Activated T-cell treated with anti-CD3 and anti-CD28 coated beads for 1 hour (primary cell): ENCODE results near the gene RCAN2.

Experiments
- DNase-seq: peaks from one replicate; pipeline ENCODE4 v3.0.0-alpha.2; 2020; ENCODE audit warnings: low read depth

The RCAN2 gene

DNA sequence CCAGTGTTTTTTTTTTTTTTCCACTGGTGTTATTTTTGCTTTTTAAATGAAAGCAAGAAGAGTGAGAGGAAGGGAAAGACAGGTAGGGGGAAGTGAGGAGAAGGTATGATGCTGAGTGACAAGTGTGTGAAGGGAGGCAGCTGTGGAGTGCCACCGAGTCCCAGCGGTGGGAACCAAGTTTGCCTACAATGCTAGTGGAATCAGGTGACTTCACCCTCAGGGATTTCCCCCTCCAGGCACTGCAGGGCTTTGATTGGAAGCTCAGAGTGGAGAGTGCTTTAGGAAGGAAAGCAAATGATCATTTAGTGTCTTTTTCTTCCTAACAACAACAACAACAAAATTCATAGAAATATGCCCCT, 200.0 kb downstream of the RCAN2 start:
- DNase-seq, result no peak

DNA sequence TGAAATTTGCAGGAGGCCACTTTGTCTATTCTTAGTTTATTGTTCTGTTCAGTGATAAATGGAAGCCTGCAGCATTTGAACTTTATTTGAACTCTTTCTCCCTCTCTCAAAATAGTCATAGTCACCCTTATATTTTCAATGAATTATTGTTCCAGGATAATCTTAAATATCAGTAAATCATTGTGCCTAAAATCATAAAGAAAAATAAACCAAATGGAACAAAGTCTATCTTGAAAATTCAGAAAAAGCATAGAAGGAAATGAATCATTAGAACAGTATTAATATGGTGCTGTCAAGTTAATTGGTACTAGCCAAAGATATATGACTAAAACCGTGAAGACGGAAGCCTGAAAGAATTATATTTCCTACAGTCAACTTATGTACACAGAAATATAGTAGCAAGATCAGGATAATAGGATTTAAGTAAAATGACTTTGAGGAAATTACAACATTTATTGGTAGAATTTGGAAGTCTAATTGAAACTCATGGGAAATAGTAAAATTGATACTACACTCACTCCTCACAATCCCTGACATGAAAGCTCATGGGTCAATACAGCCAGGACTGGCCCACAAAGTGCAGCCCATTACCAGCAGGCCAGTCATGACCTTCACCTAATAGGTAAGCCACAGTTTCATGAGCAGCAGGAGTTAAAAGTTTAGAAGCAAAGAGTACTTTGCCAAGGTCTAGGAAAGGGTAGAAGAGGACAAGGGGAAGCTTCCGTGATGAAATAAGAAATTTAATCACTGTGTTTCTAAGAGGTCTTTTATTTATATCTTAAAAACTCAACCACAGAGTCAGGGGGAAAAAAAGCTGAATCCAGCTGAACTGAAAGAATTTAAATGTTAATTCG, 200.6 kb downstream of the RCAN2 start:
- no peak for DNase-seq

DNA sequence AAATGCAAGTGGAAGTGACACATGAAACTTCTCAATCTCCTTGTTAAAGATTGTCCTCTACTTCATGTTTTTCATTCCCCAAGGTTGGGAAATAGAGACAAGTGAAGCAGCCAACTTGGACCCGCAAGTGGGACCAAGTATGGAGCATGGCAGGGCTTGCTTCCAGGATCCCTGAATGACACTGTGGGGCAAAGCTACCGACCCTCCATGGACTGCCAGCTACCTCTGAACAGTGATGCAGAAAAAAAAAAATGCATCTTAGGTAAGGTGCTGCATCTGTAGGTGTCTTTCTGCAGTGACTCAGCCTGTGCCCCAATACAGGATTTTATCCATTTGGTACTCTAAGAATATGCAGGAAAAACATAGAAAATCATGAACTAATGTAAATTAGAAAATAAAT, 201.4 kb downstream of the RCAN2 start:
- DNase-seq, result no peak

DNA sequence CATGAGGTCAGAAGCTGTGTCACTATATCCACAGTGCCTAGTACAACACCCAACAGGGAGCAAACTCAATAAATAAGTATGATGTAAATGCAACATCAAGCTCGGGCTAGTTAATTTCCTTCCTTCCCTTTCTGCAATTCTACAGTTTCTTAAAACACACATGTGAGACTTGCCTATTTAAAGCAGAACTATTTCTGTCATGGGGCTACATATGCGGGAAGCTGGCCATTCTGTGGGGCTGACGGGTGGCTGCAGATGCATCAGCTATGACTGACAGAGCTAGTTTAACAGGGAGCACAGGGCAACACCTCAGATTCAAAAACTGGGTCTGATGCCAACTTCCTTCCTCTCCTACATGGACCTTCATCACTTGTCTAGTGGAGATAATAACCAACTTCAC, 202.4 kb downstream of the RCAN2 start:
- no peak for DNase-seq

DNA sequence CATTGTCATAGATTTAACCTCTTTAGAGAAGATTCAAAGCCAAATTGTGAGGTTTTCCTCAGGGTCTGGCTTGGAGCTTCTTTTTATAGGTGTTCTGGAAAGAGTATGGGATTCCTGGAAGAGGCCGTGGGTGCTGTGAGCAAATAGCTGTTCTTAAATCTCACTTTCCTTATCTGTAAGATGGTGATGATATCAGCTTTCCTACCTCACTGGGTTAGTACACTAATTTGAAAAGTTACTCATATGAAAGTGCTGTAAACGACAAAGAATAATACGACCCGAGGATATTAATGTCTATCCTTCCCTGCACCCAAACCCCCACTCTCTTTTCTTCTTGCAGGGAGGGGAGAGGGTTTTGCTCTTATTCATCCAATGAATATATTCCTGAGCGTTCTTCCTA, 203.6 kb downstream of the RCAN2 start:
- DNase-seq, result no peak

DNA sequence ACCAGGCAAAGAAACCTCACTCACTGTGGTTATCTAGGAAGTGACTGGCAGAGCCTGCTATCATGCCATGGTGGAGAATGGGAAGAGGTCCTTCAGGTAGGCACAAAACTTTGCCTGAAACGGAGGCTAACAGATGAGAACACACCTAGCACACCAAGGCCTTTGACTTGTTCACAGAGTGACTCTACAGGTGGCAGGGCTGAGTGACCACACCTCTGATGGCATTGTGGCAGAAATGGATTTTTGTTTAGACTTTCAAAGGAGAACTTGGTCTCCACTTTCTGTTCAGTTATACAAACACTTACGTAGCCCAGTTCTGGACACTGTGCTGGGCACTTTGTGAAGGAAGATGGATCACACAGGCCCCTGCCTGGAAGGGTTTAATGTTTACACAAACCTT, 204.2 kb downstream of the RCAN2 start:
- no peak for DNase-seq

DNA sequence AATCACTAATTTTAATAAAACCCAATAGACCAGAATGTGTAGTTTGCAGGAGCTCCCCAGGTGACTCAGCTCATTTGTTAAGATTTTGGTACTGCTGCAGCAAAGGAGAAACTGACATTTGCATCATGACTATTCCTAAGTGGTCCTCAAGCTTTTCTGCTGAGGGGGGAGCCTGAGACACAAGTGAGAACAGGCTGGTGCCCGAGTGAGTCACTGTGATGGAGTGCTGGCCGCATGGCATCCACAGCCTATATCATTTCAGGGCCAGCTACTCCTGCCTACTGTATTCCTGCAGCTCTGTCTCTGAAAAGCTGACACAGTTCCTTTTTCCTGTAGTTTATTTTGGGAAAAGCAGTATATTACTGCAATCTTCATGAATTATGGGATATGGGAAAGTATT, 206.8 kb downstream of the RCAN2 start:
- DNase-seq, result no peak

DNA sequence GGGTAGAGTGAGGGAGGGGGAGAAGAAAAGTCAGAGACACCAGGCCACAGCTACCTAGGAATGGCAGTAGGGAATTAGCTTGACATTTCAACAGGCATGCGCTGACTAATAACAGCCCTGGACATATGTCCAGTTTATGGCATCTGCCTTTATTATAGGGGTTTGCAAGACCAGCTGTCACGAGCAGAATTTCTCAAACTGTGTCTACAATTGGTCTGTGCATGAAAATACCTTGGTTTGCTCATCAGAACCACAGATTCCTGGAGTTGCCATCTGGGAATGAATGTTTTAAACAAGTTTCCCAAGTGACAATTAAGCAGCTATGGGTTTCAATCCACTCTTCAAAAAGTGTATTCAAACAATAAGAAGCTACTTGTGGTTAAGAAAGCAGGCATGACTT, 210.1 kb downstream of the RCAN2 start:
- DNase-seq, result no peak

DNA sequence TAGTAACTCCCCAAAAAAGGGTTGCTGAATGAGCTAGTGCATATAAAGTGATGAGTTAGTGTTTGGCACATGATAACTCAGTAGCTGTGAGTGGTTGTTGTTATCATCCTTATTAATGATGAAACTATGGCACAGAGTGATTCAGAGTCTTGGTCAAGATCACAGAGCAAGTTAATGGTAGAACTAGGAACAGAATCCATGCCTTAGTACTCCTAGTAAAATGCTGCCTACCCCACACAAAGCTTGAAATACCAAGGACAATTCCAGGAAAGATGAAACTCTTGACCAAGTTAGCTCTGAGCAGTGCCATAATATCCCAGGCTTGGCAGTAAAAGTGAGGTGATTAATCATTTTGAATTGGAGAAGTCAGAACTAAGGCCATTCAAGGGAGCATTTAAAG, 211.4 kb downstream of the RCAN2 start:
- DNase-seq, result no peak

DNA sequence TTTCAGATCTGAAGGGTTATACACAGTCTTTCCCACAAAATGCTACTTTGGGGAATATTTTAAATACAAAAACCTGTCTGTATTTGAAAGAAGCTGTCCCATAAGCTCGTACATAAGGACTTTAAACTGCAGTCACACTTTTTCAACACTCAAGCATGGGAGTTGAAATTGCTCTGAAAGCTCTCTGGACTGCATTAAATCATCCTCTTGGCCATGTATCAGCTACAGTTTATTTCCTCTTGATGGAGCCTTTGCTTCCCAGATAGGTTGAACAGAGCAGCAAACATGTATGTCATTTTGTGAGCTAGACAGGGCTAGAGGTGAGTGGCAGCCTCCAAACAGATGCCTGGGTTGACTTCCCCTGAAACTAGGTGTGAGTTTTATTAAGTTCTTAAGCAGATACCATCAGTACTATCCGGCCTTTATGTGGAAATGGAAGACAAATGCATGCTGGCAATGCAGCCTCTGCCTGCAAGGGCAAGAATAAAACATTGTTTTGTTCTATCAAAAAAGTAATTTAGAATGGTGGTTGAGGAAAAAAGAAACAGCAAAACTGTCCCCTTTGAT, 214.6 kb downstream of the RCAN2 start:
- no peak for DNase-seq

DNA sequence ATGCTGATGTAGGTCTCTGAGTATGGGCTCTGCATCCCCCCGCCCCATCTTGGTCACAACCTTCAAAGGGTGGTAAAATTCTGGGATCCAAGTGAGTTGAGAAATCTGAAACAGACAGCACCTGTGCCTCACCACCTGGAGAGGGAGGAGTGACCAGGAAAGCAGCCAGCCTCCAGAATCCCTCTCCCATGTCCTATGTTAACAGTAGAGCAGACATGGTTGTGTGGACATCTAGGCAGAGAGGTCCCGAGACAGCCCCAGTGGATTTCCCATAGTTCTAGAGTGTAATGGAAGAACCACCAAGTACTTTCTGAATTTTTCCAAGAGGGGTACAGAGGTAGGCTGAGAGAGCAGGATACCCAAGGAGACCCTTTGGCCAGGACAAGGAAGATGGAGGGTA, 216.7 kb downstream of the RCAN2 start:
- DNase-seq, result no peak

DNA sequence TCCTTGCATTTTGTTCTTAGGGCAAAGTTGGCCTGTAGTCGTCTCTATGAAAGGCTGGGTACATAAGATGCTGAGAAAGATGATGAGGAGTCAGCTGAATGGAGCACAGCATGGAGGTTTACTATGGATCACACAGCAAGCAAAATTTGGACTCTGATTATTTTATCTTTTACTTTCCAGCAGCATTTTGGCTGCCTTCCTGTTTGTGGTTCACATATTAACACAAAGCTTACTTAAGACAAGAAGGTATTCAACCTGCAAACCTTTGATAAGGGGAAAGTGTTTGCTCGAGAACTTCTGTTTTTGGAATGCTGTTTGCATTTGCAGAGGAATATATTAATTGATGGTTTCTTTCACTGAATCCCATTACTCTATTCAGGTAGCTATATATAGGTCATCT, 217.3 kb downstream of the RCAN2 start:
- DNase-seq, result no peak

DNA sequence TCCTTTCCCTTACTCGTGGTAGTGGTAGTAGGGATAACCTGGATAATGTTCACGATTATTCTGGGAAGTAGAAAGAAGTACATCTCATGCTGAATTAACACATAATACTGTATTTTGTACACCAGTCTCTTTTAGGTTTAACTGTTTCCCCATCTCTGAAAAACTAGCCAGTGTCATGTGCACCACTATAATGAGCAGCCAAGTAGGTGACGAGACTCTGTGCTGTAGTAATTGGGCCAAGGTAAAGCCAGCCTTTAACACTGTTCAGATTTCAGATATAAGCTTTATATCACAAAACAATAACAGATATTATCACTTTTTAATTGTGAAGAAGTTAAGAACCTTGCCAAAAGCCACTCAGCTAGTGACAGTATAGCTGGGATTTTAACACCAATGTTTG, 219.5 kb downstream of the RCAN2 start:
- no peak for DNase-seq

DNA sequence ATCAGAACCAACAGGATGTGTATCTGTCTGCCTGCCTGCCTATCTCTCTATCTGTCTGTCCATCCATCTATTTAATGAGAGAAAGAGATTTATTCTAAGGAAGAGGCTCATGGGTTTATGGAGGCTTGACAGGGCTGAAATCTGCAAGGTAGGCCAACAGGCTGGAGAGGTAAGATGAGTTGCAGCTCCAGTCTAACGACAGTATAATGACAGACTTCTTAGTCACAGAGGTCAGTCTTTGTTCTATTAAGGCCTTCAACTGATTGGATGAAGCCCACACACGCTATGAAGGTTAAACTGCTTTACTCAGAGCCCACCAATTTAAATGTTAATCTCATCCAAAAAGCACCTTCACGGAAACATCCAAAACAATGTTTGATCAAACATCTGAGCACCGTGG, 220.1 kb downstream of the RCAN2 start:
- DNase-seq, result no peak

DNA sequence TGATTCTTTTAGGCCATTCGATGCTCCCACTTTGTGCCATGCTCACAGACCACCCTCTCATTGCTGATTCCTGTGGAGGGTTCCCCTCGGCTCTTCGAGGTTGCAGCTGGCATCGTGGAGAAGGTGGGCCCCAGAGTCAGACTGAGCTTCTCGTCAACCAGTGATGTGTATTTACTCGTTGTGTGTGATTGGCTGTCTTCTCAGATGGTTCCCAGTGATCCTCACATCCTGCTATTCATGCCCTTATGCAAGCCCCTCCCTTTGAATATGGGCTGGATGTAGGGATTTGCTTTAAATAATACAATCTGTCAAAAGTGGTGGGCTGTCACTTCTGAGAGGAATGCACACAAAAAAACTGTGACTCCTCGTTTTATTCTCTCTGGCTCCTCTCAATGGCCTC, 220.9 kb downstream of the RCAN2 start:
- DNase-seq, result no peak

DNA sequence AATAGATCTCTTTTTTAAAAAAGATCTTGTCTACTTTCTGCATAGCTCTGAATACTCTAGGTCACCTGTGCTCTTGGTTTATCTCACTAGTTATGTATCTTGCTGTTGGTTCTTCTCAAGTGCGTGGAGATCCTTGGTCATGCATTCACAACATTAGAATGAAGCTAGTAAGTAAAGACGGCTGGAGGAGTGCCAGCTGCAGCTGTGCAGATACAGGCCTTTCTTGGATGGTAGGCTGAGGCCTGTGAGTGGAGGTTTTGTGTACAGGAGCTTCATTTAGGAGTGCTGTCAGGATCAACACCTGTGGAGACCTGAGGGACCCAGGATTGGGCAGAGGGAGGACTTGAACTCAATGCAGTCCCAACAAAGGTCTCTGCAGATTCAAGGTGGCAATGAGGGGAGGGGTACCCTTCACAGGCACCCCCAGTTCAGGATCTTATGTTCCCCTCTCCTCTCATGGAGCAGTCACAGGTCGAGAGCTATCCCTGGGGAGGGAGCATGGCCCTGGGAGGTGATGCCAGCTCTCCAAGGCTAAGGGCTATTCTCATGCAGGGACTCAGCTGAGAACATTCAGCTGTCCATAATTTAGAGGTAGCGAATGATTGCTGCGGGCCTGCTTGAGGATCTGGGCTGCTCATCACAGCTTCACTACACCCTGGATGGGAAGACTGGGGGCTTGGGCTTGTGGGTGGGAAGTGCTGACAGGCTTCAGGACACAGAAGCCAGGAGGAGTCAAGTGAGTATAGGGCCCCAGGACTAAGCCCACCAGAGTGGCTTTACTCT, 221.6 kb downstream of the RCAN2 start:
- no peak for DNase-seq

DNA sequence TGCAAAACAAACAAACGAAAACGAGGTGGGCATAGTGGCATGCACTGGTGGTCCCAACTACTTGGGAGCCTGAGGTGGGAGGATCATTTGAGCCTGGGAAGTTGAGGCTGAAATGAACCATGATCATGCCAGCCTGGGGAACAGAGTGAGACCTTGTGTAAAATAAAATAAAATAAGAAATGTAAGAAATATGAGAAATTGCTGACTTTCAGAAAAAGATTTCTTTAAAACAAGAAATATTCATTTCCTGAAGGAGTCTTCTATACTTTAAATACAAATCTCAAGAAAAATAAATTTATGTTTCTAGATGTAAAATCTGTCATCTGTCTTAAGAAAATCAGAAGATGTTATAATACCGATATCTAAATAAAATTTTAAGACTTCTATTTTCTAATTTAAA, 223.7 kb downstream of the RCAN2 start:
- no peak for DNase-seq

DNA sequence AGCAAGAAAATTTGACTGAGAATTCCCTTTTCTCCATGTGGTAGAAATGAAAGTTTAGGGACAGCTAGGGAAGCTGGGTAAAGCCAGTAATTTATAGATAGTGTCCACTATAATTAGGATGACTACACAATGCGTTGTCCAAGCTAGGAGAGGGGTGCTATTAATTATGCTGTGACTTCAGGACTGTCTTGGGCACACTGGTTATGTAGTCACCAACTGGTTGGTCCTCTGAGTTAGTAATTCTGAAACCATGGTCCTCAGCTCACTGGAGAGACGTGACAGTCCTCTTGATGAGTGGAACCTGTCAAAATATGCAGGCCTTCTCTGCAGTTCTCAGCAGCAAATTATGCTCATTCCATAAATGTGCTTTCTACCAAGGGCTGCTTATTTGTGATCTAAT, 225.9 kb downstream of the RCAN2 start:
- no peak for DNase-seq

DNA sequence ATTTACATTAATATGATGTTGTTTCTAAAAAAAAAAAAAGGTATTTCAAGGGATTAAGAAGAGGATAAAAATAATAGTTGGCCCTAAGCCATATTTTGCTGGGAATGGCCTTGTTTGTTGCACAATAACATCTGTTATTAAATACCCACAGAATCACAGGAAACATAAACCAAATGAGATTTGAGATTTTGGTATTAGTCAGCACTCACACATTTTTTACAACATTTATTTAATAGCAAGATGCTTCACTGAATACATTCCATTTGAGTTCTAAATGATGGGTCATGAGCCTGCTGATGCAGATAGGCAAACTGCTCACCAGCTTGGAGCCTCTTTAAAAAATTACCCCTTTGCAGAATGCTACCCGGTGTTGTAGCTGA, 227.6 kb downstream of the RCAN2 start:
- no peak for DNase-seq

DNA sequence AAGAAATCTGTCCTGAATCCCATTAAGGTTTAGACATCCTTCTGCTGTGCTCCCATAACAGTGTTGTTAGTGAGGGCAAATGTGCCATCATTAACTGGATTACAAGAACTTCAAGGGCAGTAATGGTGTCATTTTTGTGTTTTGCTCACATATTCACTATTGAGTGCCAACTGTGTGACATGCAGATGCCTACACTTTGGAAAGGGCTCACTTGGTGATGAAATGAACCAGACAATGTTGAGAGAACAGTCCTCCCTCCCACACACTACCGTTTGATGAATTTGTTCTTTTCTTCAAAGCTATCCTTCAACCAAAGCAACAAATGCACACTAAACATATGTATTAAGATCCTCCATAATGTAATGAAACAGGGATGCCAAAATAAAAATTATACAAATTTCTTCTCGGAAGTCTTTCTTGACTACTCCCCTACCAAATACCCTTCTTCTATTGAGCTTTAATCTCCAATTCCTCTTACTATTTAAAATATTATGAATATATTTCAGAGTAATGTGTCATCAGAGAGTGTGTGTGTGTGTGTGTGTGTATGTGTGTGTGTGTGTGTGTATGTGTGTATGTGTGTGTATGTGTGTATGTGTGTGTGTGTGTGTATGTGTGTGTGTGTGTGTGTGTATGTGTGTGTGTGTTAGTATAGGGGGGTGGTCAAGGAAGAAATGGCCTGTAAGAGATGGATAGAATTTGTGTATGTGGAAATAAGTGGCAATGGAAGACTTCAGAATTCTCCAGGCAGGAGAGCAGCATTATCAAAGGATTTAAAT, 228.1 kb downstream of the RCAN2 start:
- DNase-seq, result no peak

DNA sequence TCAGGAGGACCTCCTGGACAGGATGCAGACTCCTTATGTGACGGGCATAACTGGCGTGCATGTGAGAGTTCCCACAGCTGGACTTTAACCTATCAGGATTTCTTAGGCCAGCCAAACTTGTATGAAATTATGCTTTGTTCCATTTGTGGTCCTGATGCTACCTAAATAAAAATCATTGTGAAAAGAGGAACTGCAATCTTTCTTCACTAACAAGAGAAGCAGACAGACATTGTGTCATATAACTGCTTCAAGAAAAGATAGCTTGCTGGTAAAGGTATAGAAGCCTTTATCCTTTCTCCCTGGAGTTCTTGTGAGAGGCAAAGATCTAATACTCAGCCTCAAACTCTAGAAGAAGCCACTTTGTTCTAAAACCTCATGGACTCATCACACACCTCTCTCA, 233.0 kb downstream of the RCAN2 start:
- DNase-seq, result no peak

DNA sequence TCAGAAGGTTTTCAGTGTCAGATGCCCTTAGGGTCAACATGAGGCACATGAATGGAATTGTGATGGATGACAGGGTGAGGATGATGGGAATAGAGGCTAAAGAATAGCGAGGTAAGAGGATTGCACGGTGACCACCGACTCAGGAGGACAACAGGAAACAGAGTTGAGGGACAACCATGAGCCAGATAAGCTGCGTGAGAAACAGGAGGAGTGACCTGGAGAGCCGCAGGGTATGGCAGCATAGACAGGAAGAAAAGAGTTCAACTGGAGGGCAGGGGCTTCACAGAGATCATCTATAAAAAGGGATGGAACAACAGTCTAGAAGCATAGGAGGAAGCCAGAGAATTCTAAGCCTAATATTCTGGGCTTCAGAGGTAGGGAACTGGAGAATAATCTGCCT, 235.7 kb downstream of the RCAN2 start:
- DNase-seq, result no peak

DNA sequence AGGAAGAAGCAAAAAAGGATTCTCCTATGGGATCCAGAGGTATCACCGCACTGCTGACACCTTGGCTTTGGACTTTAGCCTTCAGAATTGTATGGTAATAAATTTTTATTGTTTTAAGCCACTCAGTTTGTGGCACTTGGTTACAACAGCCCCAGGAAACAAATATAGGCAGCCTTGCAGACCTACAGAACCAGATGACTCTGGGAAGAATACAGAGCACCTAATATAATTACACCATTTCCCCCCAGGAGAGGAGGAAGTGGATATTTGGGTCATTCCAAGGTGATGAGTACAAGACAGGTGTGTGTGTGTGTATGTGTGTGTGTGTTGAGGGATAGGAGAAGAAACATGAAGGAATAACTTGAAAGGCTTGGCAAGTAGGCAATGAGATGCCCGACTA, 236.3 kb downstream of the RCAN2 start:
- no peak for DNase-seq
